ENCODE results near the gene RCE1.

DNA sequence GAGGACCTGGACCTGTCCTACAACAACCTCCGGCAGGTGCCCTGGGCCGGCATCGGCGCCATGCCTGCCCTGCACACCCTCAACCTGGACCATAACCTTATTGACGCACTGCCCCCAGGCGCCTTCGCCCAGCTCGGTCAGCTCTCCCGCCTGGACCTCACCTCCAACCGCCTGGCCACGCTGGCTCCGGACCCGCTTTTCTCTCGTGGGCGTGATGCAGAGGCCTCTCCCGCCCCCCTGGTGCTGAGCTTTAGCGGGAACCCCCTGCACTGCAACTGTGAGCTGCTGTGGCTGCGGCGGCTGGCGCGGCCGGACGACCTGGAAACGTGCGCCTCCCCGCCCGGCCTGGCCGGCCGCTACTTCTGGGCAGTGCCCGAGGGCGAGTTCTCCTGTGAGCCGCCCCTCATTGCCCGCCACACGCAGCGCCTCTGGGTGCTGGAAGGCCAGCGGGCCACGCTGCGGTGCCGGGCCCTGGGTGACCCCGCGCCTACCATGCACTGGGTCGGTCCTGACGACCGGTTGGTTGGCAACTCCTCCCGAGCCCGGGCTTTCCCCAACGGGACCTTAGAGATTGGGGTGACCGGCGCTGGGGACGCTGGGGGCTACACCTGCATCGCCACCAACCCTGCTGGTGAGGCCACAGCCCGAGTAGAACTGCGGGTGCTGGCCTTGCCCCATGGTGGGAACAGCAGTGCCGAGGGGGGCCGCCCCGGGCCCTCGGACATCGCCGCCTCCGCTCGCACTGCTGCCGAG is 15.1 kb downstream of the RCE1 start:
- TF ChIP-seq, protein P1, sequence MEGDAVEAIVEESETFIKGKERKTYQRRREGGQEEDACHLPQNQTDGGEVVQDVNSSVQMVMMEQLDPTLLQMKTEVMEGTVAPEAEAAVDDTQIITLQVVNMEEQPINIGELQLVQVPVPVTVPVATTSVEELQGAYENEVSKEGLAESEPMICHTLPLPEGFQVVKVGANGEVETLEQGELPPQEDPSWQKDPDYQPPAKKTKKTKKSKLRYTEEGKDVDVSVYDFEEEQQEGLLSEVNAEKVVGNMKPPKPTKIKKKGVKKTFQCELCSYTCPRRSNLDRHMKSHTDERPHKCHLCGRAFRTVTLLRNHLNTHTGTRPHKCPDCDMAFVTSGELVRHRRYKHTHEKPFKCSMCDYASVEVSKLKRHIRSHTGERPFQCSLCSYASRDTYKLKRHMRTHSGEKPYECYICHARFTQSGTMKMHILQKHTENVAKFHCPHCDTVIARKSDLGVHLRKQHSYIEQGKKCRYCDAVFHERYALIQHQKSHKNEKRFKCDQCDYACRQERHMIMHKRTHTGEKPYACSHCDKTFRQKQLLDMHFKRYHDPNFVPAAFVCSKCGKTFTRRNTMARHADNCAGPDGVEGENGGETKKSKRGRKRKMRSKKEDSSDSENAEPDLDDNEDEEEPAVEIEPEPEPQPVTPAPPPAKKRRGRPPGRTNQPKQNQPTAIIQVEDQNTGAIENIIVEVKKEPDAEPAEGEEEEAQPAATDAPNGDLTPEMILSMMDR (IDR thresholded peaks at IDR 0.05; ENCODE audit: extremely low read depth in 1 of 2, insufficient read depth in 1 of 2, low read depth in 1 of 2, low read length in 2 of 2) = no peak
- TF ChIP-seq POLR2AphosphoS5 (IDR thresholded peaks at IDR 0.05; ENCODE audit: insufficient read depth, low read depth, low read length) (no peak), POLR2A (IDR thresholded peaks at IDR 0.05; ENCODE audit: low read depth, low read length) (no peak)

Data from endothelial cell of umbilical vein (primary cell).